HG02970 (cell line): ENCODE results near the gene ACAA2.

Experiments
- ATAC-seq: cut with Tn5 transposase; IDR thresholded peaks from one replicate; pipeline ENCODE4 v1.9.1; 2021; ENCODE audit warnings: mild to moderate bottlenecking, moderate library complexity, moderate number of reproducible peaks; ENCODE audit not compliant: unreplicated experiment, low FRiP score

The ACAA2 gene

DNA sequence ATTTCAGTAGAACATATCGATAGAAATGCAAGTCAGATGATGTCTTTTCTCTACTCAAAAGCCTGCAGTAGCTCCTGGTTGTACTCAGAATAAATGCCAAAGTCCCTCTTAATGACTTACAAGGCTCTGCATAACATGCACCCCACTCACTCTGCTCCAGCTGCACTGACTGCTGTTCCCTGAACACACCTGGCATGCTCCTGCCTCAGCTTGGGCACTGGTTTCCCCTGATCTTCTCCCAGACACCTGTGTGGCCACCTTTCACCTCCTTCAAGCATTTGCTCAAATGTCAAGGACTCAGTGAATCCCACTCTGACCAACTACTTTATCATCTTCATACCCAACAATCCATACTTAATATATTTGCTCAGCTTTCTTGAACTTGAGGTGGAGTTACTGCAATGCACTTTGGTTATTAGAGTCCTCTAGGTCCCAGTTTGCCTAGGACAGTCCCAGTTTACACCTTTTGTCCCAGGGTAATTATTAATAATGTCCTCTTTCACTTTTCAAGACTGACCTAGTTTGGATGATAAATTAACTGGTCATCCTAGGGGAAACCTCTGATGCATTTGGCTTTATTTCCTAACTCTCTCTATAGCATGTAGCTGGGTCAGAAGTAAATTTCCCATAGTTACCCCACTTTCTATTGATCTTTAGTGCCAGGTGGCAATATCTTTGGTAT is 44.1 kb downstream of the ACAA2 start:
- ATAC-seq, result no peak

DNA sequence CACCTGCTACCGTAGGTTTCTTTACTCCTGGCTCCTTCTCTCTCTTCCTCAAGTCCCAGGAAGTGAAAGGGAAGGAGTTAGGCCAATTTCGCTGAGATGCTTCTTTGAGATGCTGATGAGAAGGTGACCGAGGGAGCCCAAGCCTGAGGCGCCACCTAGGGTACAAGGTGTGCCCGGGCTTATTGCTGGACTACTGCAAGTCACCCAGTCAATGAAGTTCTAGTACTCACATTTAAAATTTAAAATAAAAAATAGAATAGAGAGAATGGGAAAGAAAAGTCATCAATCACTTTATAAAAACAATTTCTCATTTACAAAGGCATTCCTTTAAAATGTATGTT is 45.3 kb downstream of the ACAA2 start:
- ATAC-seq, result no peak

GRCh38 chr18:49767111-49768050 is 46.0 kb downstream of the ACAA2 start:
- ATAC-seq, result no peak

GRCh38 chr18:49766646-49767045 is 46.7 kb downstream of the ACAA2 start:
- no peak for ATAC-seq

GRCh38 chr18:49764032-49764431 is 49.3 kb downstream of the ACAA2 start:
- no peak for ATAC-seq

DNA sequence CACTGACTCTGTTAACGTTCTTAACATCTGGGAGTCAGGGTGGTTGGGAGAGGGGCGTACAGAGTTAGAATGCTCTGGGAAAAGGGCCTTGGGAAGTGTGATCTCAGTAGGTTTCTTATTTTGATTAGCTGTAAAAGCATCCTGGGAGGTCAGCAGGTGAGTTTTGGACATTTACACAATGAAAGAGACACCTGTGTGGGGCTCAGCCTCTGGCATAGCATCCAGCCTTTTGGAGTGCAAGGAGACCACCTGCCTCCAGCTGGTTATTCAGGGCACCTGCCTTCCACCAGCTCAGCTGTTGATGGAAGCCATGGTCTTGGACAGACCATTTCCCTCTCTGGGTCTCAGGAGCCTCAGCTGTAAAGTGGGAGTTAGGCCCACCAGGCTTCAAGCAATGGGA is 49.7 kb downstream of the ACAA2 start:
- ATAC-seq, result no peak

- ATAC-seq, result no peak
Measured at GRCh38 chr18:49762191-49763077, 50.9 kb downstream of the ACAA2 start.

DNA sequence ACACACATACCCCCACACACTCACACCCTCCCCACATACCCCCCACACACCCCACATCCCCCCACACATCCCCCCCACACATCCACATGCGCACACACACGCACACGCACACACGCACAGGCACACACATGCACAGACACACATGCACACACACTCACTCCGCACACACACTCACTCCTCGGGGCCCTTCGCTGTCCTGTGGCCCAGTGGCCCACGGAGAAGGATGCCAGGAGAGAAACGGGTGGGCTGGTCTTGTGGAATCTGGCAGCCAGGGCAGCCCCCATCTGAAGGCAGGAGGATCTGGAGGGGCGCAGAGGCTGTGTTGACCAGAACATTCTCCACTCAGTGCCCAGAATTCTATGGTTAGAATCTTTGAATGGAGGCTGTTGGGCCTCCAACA is 51.6 kb downstream of the ACAA2 start:
- no peak for ATAC-seq

DNA sequence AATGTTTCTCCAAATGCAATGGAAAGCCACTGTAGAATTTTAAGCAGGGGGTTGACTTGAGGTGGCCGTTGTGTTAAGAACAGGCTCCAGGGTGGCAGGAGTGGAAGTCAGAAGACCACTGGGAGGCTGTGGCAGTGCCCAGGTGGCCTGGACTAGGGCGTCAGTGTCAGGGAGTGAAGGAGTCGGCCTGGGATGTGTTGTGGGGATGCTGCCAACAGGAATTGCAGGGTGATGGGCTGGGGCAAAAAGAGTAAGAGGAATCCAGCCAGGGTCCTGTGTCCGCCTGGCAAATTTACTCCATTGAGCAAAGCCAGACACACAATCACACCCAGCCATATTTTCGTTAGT is 55.1 kb downstream of the ACAA2 start:
- ATAC-seq, result no peak

DNA sequence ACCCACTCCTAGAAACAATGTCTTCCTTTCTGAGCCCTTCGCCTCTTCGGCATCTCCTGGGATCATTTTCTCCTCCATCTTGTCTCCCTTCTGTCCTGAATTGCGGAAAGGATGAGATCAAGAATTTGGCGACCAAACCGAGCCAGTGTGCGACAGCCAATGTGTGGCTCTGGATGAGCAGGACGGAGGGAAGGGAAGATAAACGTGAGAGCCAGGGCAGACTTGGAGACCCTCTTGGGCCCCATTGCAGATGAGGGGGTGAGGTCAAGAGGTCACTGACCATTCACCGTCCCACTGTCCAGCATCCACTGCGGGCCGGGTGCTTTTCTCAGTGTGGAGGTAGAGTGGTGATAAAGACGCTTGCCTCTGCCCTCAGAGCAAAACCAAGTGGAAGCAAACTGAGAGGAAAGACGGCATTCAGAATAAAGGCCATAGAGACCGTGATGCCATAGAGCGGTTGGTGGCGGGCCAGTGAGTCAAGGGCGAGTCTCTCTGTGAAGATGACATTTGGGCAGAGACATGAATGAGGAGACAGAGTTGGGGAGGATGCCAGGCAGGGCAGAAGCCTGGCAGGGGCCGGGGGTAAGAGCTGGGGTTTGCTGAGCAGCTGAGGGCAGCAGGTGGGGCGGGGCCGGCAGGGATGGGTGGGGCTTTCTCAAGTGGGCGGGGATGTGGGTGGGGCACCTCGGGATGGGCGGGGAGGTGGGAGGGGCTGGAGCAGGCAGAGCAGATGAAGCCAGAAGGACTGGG is 55.6 kb downstream of the ACAA2 start:
- ATAC-seq, result no peak

- no peak for ATAC-seq
Measured at GRCh38 chr18:49756671-49757362, 56.5 kb downstream of the ACAA2 start.

GRCh38 chr18:49756135-49756534 is 57.2 kb downstream of the ACAA2 start:
- no peak for ATAC-seq

GRCh38 chr18:49755489-49755888 is 57.8 kb downstream of the ACAA2 start:
- ATAC-seq, result no peak

- no peak for ATAC-seq
Measured at GRCh38 chr18:49754866-49755265, 58.5 kb downstream of the ACAA2 start.

- ATAC-seq, result no peak
Measured at GRCh38 chr18:49753643-49754042, 59.7 kb downstream of the ACAA2 start.

DNA sequence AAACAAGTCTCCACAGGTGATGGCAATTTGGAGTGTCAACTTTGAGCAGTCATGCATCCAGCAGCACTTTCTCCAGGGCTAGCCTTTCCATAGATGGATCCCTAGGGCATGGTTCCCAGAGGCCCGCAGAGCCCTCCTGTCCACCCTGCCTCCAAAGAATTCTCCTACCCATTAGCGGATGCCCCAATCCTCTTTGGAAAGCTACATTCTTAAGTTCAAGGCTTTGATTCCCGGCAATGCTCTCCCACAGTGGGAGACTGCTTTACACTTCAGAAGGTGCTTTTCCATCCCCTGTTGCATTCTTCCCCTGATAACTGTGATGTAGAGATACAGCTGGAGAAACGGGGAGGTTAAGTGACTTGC is 61.3 kb downstream of the ACAA2 start:
- no peak for ATAC-seq

DNA sequence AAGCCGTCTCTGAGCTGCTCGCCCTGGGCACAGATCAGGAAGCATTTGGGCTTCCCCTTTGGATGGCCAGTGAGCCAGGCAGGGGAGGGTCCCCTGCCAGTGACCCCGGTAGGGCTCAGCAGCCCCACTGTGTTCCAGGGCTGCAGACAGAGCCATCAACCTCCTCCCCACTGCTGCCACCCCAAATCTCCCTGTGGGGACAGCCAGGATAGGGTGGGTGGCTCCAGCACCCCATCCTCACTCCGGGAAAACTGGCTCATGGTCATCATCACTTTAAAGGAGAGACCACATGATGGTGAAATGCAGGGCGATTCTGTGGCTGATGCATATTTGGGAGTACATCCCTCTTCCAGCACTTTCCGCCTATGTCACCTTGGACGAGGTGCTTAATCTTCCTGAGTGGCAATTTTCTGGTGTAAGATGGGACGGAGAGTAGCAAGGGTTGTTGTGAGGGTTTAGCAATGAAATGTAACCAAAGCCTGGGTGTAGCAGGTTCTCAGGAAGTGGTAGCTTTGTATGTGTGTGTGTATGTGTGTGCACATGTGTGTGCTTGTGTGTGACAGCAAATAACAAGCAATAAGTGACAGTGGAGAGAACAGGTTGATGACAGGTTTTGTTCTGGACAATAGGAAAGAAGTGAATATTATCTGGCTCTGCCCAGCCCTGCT is 61.8 kb downstream of the ACAA2 start:
- no peak for ATAC-seq

GRCh38 chr18:49749563-49749962 is 63.8 kb downstream of the ACAA2 start:
- no peak for ATAC-seq

DNA sequence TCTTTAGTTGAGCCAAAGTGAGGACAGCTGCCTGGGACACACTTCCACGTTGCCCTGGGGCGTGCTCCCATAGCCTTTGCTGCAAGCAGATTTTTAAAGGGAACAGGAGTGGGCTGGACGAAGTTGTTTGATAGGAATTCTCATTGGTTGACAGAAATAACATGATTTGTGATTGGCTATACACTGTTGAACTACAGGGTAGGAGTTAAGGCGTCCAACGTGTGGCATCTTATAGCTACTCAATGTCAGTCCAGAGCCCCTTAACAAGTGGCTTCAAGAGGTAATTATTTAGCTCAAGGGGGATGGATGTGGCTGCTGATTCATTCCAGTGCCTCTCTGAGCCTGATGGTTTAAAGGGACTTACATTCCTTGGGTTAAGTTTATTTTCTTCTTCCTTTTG is 65.5 kb downstream of the ACAA2 start:
- ATAC-seq, result no peak
